M059J (cell line): Measurements from ENCODE around the gene SNX33. TPM values are rescaled to one million over a fixed set of nuclear protein-coding genes. Genes with fewer than 3 reads are reported as not detected.
"Not testable (repeated sequence)": the region's sequence is repeated elsewhere in the genome, so short reads cannot be mapped to it uniquely, and the experiment has no call there.

Experiments used
- DNase-seq: peaks from one replicate; pipeline ENCODE4 v3.0.0-alpha.2; 2012; ENCODE audit warnings: low read depth
- total RNA-seq: library from RNA; depleted of rRNA; stranded (reverse); fragments of >200 nt; shearing (Covaris generic); gene quantifications from 2 replicates; pipeline ENCODE4 v1.2.3, GENCODE V29; 2014; rRNA removed

Gene SNX33
- total RNA-seq, 1 experiment from 2014 or later: 10.6 TPM

GRCh38 chr15:75699961-75700874 is 52.5 kb downstream of the SNX33 start:
- DNase-seq: peak; percentile 82

- DNase-seq: not testable (repeated sequence)
Measured at GRCh38 chr15:75701071-75702003, 53.6 kb downstream of the SNX33 start.

GRCh38 chr15:75702436-75702835 is 54.7 kb downstream of the SNX33 start:
- no peak for DNase-seq

- peak; percentile 25 for DNase-seq
Measured at GRCh38 chr15:75703440-75704262, 55.9 kb downstream of the SNX33 start.

- DNase-seq: no peak
Measured at GRCh38 chr15:75704263-75704615, 56.5 kb downstream of the SNX33 start.

- no peak for DNase-seq
Measured at GRCh38 chr15:75704618-75705017, 56.9 kb downstream of the SNX33 start.

GRCh38 chr15:75705375-75705774 is 57.7 kb downstream of the SNX33 start:
- DNase-seq: not testable (repeated sequence)

GRCh38 chr15:75705854-75706681 is 58.4 kb downstream of the SNX33 start:
- DNase-seq: no peak

- no peak for DNase-seq
Measured at GRCh38 chr15:75706682-75706954, 58.9 kb downstream of the SNX33 start.

- not testable (repeated sequence) for DNase-seq
Measured at GRCh38 chr15:75709458-75709857, 61.7 kb downstream of the SNX33 start.

GRCh38 chr15:75710874-75711273 is 63.2 kb downstream of the SNX33 start:
- DNase-seq: not testable (repeated sequence)

GRCh38 chr15:75711495-75711894 is 63.8 kb downstream of the SNX33 start:
- peak; percentile 46 for DNase-seq

Other genes with a start within 250 kb of the SNX33 start
- gene SIN3A, start 196.2 kb upstream of the SNX33 start, total RNA-seq: 38.5 and 39.7 TPM in 2 replicates
- gene PTPN9, start 68.6 kb upstream of the SNX33 start, total RNA-seq: 9.9 and 19.2 TPM in 2 replicates
- 26.6 and 32.1 TPM in 2 replicates for gene SNUPN, start 22.2 kb upstream of the SNX33 start, total RNA-seq
- 93.7 and 148 TPM in 2 replicates for gene IMP3, start 7.7 kb upstream of the SNX33 start, total RNA-seq
- gene CSPG4, start 64.9 kb downstream of the SNX33 start, total RNA-seq: 3.4 and 8.2 TPM in 2 replicates
- 30.7 and 37.5 TPM in 2 replicates for gene UBE2Q2, start 195.5 kb downstream of the SNX33 start, total RNA-seq